Neural cell (in vitro differentiated cells): ENCODE data around the gene IL1R2. TPM values are rescaled to one million over a fixed set of nuclear protein-coding genes. Genes with fewer than 3 reads are reported as not detected.

Source experiments
- H2AFZ ChIP-seq: fragments of 200-600, 300-800 bp; sonication (generic), shearing (Covaris generic); 2 replicates; pipeline ENCODE4 v1.6.0; 2014; ENCODE audit warnings: low read depth, mild to moderate bottlenecking, antibody characterized with exemption, low read length, moderate library complexity
- H3F3A ChIP-seq: fragments of 200-600 bp; shearing (Covaris generic); 2 replicates; pipeline ENCODE4 v1.6.1; 2016; ENCODE audit warnings: mild to moderate bottlenecking, moderate library complexity, mixed read lengths, antibody characterized with exemption, low read length; ENCODE audit not compliant: insufficient read depth, poor library complexity, severe bottlenecking
- H3K27ac ChIP-seq: fragments of 200-600, 300-800 bp; sonication (generic), shearing (Covaris generic); 2 replicates; pipeline ENCODE4 v1.5.1; 2014; ENCODE audit warnings: mild to moderate bottlenecking, low read length, moderate library complexity
- H3K27me3 ChIP-seq: fragments of 300-800, 200-600 bp; sonication (generic), shearing (Covaris generic); 2 replicates; pipeline ENCODE4 v1.6.0; 2014; ENCODE audit warnings: mild to moderate bottlenecking, low read depth, low read length, moderate library complexity; ENCODE audit not compliant: insufficient read depth
- H3K36me3 ChIP-seq: fragments of 300-800, 200-600 bp; sonication (generic), shearing (Covaris generic); 2 replicates; pipeline ENCODE4 v1.5.1; 2014; ENCODE audit warnings: mild to moderate bottlenecking, antibody characterized with exemption, low read length, moderate library complexity; ENCODE audit not compliant: insufficient read depth
- H3K4me2 ChIP-seq: fragments of 300-800, 200-600 bp; sonication (generic), shearing (Covaris generic); 2 replicates; pipeline ENCODE4 v1.6.0; 2014; ENCODE audit warnings: mild to moderate bottlenecking, low read length
- H3K4me3 ChIP-seq: fragments of 300-800, 200-600 bp; sonication (generic), shearing (Covaris generic); 2 replicates; pipeline ENCODE4 v1.5.1; 2014; ENCODE audit warnings: mild to moderate bottlenecking, low read length, moderate library complexity
- H3K79me2 ChIP-seq: fragments of 200-600 bp; shearing (Covaris generic); replicated peaks from 2 replicates; pipeline ENCODE4 v1.6.0; 2014; ENCODE audit warnings: mild to moderate bottlenecking, low read length, moderate library complexity; ENCODE audit not compliant: insufficient read depth
- H3K9ac ChIP-seq: fragments of 300-800, 200-600 bp; sonication (generic), shearing (Covaris generic); 2 replicates; pipeline ENCODE4 v1.6.1; 2016; ENCODE audit warnings: mild to moderate bottlenecking, low read length, mixed read lengths
- H3K9me2 ChIP-seq: fragments of 200-600 bp; shearing (Covaris generic); 2 replicates; pipeline ENCODE4 v1.6.1; 2016; ENCODE audit warnings: mild to moderate bottlenecking, low read length, mixed read lengths; ENCODE audit not compliant: insufficient read depth
- H3K9me3 ChIP-seq: fragments of 200-600, 300-800 bp; sonication (generic), shearing (Covaris generic); 2 replicates; pipeline ENCODE4 v1.6.1; 2016; ENCODE audit warnings: mild to moderate bottlenecking, mixed run types, low read length, moderate library complexity, mixed read lengths
- H4K20me1 ChIP-seq: fragments of 200-600 bp; shearing (Covaris generic); 2 replicates; pipeline ENCODE4 v1.6.1; 2016; ENCODE audit warnings: mild to moderate bottlenecking, mixed run types; ENCODE audit not compliant: insufficient read depth
- CTCF ChIP-seq: fragments of 450-650 bp; IDR thresholded peaks from 2 replicates; pipeline ENCODE4 v1.5.1; 2014; ENCODE audit warnings: antibody characterized with exemption, mild to moderate bottlenecking, moderate library complexity; ENCODE audit not compliant: poor library complexity, severe bottlenecking
- EP300 ChIP-seq: fragments of 450-650 bp; conservative IDR thresholded peaks from 2 replicates; pipeline ENCODE4 v1.6.1; 2014; ENCODE audit warnings: antibody characterized with exemption, mild to moderate bottlenecking, moderate library complexity; ENCODE audit not compliant: poor library complexity, severe bottlenecking
- EZH2 ChIP-seq: fragments of 200-600, 300-800 bp; shearing (Covaris generic), sonication (generic); IDR thresholded peaks from 2 replicates; pipeline ENCODE4 v1.6.1; 2014; ENCODE audit warnings: antibody characterized with exemption, low read length, borderline replicate concordance, mild to moderate bottlenecking; ENCODE audit not compliant: insufficient read depth, poor library complexity, severe bottlenecking
- MXI1 ChIP-seq: fragments of 450-650 bp; conservative IDR thresholded peaks from 2 replicates; pipeline ENCODE4 v1.6.1; 2014; ENCODE audit warnings: antibody characterized with exemption, mild to moderate bottlenecking; ENCODE audit not compliant: poor library complexity, severe bottlenecking
- POLR2AphosphoS5 ChIP-seq: IDR thresholded peaks from 2 replicates; pipeline ENCODE4 v1.6.1; 2012
- RAD21 ChIP-seq: fragments of 450-650 bp; conservative IDR thresholded peaks from 2 replicates; pipeline ENCODE4 v1.6.1; 2014; ENCODE audit warnings: antibody characterized with exemption, mild to moderate bottlenecking, moderate library complexity
- REST ChIP-seq: IDR thresholded peaks from 2 replicates; pipeline ENCODE4 v1.6.1; 2012; ENCODE audit warnings: borderline replicate concordance
- SMC3 ChIP-seq: fragments of 450-650 bp; conservative IDR thresholded peaks from 2 replicates; pipeline ENCODE4 v1.6.1; 2014; ENCODE audit warnings: antibody characterized with exemption, mild to moderate bottlenecking, moderate library complexity; ENCODE audit not compliant: poor library complexity
- TAF1 ChIP-seq: IDR thresholded peaks from 2 replicates; pipeline ENCODE4 v1.6.1; 2012; ENCODE audit warnings: low read depth
- polyA plus RNA-seq: library from polyadenylated mRNA; depleted of rRNA; stranded (reverse); fragments of >200 nt; gene quantifications from 2 replicates; pipeline ENCODE4 v1.2.3, GENCODE V29; 2014

The IL1R2 gene
- polyA plus RNA-seq, 1 donor from 2014 or later, result not detected

GRCh38 chr2:102056079-102056581, 64.4 kb downstream of the IL1R2 start:
- Histone ChIP-seq H3K79me2 (no peaks in the 10 kb centered on the region), H4K20me1 (no peaks in the 10 kb centered on the region), H3K9me2 (no peaks in the 10 kb centered on the region), H3K9me3 (no peaks in the 10 kb centered on the region), H2AFZ (no peak overlapping the region), H3K27me3 (no peaks in the 10 kb centered on the region), H3K4me2 (no peak overlapping the region), H3K4me3 (no peak overlapping the region), H3K9ac (no peak overlapping the region), H3K36me3 (no peaks in the 10 kb centered on the region), H3F3A (no peaks in the 10 kb centered on the region), H3K27ac (no peak overlapping the region)
- TF ChIP-seq EZH2 (no peak), EP300 (no peak), POLR2AphosphoS5 (no peak), REST (no peak), SMC3 (no peak), CTCF (no peak), RAD21 (no peak), TAF1 (no peak), MXI1 (no peak)

GRCh38 chr2:102057502-102058292, 65.9 kb downstream of the IL1R2 start:
- TF ChIP-seq EP300 (peak; percentile 15), SMC3 (no peak), POLR2AphosphoS5 (no peak)
- H3K9ac ChIP-seq, result no peak overlapping the region
- H3K9me2 ChIP-seq, result no peaks in the 10 kb centered on the region
- H3F3A ChIP-seq, result no peaks in the 10 kb centered on the region
- no peaks in the 10 kb centered on the region for H3K27me3 ChIP-seq
- H3K9me3 ChIP-seq, result no peaks in the 10 kb centered on the region
- no peak overlapping the region for H3K27ac ChIP-seq
- peak overlapping the region; percentile 30 for H3K4me3 ChIP-seq
- H3K4me2 ChIP-seq, result no peak overlapping the region
- H4K20me1 ChIP-seq, result no peaks in the 10 kb centered on the region
- H3K36me3 ChIP-seq, result no peaks in the 10 kb centered on the region
- H3K79me2 ChIP-seq, result no peaks in the 10 kb centered on the region
- H2AFZ ChIP-seq, result no peak overlapping the region
